NCI-H1694 (cell line): ENCODE measurements around the gene GRK3.
"Not testable (repeated sequence)": the region's sequence is repeated elsewhere in the genome, so short reads cannot be mapped to it uniquely, and the experiment has no call there.

Source experiments
- DNase-seq: peaks from one replicate; lab custom pipeline; 2025; lab: John Stamatoyannopoulos, UW

GRK3 gene

GRCh38 chr22:25698978-25699377 is 134.5 kb downstream of the GRK3 start:
- DNase-seq = no peak

DNA sequence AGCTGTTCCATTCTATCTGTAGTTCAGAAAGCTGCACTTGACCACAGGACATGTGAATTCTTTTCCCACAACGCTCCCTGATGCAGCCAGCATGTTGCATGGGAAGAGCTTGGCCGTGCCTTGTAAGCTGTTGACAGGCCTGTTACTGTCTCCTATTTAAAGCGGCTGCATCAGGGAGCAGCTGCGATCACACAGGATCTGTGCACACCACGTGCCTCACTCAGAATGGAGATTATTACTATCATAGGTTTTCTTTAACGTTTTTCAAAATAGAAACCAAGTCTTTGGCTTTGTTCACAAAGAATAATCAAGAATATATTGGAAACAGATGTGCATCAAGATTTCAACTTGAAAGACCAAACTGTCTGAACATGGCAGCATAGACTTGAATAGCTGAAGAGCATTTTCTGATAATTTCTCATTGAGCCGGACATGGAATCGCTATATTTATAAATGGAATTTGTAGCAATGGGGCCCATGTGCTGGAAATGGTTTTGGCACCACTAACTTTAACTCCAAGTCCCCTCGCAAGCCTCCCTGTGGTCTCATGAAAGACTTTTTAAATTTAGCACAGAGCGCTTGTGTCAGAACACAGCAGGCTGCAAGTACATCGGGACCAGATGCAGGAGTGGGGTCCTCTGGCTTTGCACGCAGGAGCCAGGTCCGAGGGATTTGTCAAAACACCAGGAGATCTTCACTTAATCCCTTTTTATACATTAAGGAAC is 136.7 kb downstream of the GRK3 start:
- peak; percentile 11 for DNase-seq

DNA sequence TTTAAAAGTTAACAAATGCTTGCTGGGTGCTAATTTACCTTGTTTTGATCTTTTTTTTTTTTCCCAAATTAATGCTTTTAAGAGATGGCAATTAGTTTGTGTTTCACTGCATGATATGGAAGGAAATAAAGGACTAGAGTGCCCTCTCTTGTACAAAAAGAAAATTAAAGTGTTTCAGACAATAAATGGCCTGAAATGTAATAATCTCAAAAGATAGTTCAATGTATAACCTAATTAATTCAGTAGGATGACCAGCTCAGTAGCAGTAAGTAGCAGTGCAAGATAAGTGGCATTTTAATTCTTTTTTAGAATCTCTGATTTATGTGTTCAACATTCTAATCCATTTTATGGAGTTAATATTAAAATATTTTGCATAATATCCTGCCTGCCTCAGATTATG is 137.6 kb downstream of the GRK3 start:
- DNase-seq = peak; percentile 35

- DNase-seq = no peak
These were observed 138.2 kb downstream of the GRK3 start for GRCh38 chr22:25702571-25703167.

DNA sequence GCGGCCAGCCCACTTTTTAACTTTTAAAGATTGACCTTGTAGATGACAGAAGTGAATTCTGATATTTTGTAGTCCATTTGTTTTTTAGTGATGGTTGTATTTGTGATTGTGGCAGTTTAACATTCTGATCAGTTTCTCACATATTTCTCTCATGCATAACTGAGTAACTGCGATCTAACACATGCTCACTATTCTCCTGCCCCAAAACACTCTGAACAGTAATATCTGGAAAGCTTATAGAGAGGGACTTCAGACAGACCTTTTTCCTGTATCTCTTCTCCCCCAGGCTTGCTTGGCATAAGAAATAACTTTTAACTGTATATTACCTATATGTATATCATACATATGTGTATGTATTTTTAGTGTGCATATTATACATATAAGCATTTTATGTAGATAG is 140.2 kb downstream of the GRK3 start:
- DNase-seq = no peak

- DNase-seq = no peak
These were observed 141.7 kb downstream of the GRK3 start for GRCh38 chr22:25706197-25706596.

DNA sequence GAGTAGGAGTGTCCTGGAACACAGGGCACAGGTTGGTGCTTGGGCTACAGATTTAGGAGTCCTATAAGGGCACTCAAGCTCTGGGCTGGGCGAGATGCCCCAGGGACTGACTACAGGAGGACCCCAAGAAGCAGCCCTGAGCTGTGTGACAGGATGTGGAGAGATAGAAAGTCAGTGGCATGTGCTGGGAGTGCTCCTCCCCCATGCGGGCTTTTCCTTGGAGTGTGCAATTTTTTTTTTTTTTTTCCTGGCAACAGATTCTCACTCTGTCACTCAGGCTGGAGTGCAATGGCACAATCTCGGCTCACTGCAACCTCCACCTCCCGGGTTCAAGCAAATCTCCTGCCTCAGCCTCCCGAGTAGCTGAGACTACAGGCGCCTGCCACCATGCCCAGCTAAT is 144.0 kb downstream of the GRK3 start:
- not testable (repeated sequence) for DNase-seq

DNA sequence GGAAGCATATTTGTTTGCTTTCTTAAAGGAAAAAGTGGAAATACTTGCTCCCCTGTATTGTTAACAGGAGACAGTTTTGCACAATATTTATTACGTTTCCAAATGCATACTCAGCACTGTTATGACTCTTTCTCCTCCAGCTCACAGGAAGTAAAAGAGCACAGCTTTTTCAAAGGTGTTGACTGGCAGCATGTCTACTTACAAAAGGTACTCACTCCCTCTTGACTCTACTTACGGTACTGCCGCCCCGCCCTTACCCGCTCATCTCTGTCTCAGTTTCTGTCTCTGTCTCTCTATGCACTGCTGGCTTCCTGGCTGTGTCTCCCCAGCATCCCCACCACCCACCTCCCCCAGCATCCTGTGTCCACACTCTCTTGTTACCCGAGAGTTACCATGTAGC is 145.3 kb downstream of the GRK3 start:
- DNase-seq = no peak

DNA sequence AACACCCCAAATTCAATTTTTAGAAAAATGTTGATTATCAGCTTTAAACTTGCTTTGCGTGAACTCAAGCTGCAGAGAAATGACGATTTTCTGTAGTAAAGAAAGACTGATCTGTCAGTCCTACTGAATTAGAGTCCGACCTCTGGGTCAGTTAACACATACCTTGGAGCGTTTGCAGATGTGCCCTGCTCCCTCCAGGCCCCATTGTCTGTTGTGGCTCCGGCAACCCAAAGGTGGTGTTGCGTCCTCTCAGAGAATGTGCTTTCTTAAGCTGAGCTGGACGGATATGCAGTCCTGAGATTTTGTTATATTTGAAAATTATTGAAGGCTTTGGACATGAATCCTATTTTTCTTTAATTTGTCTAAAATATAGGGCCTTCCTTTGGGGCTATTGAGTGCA is 146.0 kb downstream of the GRK3 start:
- DNase-seq = no peak

GRCh38 chr22:25711491-25711890 is 147.0 kb downstream of the GRK3 start:
- DNase-seq = no peak

DNA sequence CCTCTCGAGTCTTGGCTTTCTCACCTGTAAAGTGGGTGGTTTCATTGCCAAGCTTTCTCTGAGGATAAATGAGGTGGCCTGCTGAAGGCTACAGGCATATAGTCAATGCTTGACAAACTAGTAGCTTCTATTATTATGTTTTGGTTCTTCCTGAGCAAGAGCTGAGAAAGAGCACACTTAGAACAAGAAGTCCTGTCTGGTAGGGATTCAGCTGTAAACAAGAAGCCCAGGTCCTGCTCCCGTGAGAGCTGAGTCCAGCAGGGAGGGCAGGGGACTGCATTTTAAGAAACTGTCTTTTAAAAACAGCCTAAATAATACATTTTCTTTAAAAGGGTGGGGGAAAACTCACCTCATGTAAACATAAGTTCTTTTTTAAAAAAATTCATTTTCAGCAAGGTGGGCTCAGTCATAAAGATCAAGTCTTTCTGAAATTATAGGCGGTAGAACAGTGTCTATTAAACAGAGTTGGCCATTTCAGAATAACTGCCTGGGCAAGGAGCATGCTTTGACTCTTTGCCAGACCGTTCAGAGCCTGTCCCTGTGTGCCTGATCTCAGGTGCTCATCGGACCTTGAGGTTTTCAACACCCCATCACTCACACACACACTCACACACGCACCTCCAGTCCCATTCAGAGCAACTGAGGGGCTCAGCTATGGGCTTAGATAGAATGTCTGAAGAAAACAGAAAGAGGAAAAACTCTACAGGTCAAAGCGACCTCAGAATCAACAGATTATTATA is 148.4 kb downstream of the GRK3 start:
- no peak for DNase-seq

DNA sequence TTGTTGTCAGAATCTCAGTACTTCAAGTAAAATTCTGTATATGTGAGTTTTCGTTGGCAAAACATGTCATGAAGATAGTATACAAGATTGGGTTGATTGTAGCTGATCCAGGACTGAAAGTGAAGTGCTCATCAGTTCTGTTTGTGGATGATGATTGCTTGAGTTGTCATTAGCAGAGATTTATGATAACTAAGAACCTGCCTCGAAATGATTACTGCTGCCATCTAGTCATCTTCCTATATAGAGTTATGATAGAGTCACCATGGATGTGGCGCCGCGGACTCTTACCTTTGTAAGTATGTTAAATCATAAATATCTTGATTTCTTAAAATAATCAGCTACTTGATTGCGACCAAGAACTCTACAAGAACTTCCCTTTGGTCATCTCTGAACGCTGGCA is 149.6 kb downstream of the GRK3 start:
- DNase-seq = no peak

GRCh38 chr22:25714739-25715138 is 150.3 kb downstream of the GRK3 start:
- no peak for DNase-seq

DNA sequence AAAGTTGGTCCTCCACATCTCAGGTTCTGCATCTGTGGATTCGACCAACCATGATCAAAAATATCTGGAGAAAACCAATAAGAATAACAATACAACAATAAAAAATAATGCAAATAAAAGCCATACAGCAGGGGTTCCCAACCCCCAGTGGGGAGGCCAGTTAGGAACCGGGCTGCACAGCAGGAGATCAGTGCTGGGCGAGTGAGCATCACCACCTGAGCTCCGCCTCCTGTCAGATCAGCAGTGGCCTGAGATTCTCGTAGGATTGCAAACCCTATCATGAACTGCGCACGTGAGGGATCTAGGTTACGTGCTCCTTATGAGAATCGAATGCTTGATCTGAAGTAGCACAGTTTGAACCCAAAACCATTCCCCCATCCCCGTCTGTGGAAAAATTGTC is 152.2 kb downstream of the GRK3 start:
- DNase-seq = no peak

- DNase-seq = no peak
These were observed 153.8 kb downstream of the GRK3 start for GRCh38 chr22:25718135-25718840.

DNA sequence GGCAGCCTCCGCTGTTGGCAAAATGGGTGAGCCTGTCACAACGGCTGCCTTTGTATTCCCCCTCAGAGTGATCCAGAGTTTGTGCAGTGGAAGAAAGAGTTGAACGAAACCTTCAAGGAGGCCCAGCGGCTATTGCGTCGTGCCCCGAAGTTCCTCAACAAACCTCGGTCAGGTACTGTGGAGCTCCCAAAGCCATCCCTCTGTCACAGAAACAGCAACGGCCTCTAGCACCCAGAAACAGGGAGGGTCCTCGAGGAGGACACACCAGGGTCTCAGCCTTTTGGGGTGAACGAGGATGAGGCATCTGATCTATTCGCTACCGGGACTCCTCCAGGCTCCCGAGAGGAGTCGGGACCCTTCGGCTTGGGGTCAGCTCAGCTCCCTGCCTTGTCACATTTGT is 157.7 kb downstream of the GRK3 start:
- no peak for DNase-seq

DNA sequence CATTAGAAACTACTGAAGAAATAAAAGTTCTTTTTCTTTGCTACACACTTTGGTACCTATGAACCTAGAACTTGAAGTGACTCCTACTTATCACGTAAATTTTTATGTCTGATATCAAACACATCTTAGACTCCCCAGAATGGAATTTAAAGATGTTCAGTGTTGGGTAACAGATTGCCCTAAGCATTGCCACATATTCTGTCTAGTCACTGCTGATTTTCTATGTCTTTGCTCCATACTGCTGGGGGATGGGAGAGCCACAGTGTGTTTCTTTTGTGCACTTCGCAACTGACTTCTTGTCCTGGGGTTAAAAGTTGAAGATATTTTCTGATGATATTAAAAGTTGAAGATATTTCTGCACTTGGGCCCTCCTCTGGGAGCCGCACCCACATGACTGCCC is 158.2 kb downstream of the GRK3 start:
- DNase-seq = no peak

DNA sequence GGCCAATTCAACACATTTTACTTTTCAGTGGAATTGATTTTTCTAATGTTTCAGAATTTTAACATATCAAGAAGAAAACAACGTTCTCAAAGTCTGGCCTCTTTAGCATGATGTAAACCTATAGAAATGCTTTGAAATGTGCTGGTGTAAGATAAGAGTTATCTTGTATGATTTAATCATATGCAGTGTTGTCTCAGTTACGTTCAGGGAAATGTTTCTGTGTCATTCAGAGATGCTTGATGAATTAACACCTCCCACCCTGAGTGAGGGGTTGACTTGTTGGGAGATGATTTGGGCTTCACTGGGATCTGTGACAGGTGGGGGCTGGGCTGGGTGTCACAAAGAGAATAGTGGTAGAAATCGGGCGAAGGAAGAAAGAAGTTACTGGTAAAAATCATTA is 161.8 kb downstream of the GRK3 start:
- DNase-seq = no peak

- DNase-seq = no peak
These were observed 163.6 kb downstream of the GRK3 start for GRCh38 chr22:25728071-25728470.

- DNase-seq = no peak
These were observed 164.8 kb downstream of the GRK3 start for GRCh38 chr22:25729016-25729995.

- no peak for DNase-seq
These were observed 171.2 kb downstream of the GRK3 start for GRCh38 chr22:25735650-25736049.
